ENCODE measurements around the gene FOXQ1.
"Not testable (repeated sequence)": the region's sequence is repeated elsewhere in the genome, so short reads cannot be mapped to it uniquely, and the experiment has no call there.

FOXQ1 gene

DNA sequence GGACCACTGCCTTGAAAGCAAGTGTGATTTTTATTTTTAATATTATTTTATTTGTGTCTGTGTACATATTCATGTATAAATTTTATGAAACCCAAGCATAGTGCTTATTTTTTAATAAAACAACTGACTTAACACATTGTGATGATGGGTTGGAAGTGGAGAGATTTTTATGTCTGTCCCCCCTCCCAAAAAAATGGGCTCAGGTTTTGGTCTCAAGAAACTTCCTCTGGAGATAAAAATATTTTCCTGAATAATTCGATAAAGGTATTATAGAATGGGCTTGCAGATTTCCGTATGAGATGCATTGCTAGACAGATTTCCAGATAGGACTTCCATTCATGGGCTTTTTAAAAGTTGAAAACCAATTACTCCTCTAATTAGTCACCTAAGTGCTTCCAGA lies 2.7 kb downstream of the FOXQ1 start:
- Histone ChIP-seq H4K20me1 (peaks cover 0 to 39% (median 5%) of the 10 kb centered on the region in 11 experiments; a peak in 10 of 22 replicates), H3K4me2 (no peak overlapping the region), H3K9ac (no peak overlapping the region), H3K4me1 (peaks cover 0 to 16% (median 9%) of the 10 kb centered on the region in 10 experiments; a peak in 7 of 20 replicates), H3K36me3 (no peaks in the 10 kb centered on the region), H3K27me3 (peaks cover 71 to 81% (median 71%) of the 10 kb centered on the region in 11 experiments), H3K27ac (no peak overlapping the region), H3K9me3 (replicated peaks in 1 of 11) (peaks cover 26 to 58% (median 41%) of the 10 kb centered on the region in 11 experiments), H3K4me3 (no peak overlapping the region)
- no peak for TF ChIP-seq Cebpa-rat (IDR thresholded peaks at IDR 0.05)

DNA sequence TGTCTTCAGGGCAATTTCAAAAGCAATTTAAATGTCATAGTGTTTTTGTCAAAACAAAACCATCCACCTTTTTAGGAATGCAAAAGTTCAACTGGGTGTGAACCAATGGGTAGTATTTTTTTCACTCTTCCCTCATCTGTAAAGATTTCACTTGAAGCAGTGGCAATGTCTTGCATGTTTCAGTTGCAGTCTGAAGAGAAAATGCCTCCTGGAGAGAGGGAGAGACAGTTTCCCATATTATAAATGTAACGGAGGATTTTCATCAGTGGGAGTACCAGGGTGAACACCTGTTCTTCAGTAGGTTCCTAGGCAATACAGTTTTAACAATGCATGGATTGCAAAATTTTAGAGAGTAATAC lies 3.3 kb downstream of the FOXQ1 start:
- Histone ChIP-seq H3K9me3 (replicated peaks in 1 of 11) (peaks cover 26 to 52% (median 37%) of the 10 kb centered on the region in 11 experiments), H3K4me1 (peaks cover 0 to 16% (median 9%) of the 10 kb centered on the region in 10 experiments; a peak in 7 of 20 replicates), H3K9ac (no peak overlapping the region), H3K4me2 (no peak overlapping the region), H3K27me3 (peaks cover 65 to 75% (median 66%) of the 10 kb centered on the region in 11 experiments), H4K20me1 (peaks cover 0 to 39% (median 5%) of the 10 kb centered on the region in 11 experiments; a peak in 10 of 22 replicates), H3K4me3 (no peak overlapping the region), H3K36me3 (no peaks in the 10 kb centered on the region), H3K27ac (no peak overlapping the region)
- TF ChIP-seq Cebpa-rat (IDR thresholded peaks at IDR 0.05): no peak

DNA sequence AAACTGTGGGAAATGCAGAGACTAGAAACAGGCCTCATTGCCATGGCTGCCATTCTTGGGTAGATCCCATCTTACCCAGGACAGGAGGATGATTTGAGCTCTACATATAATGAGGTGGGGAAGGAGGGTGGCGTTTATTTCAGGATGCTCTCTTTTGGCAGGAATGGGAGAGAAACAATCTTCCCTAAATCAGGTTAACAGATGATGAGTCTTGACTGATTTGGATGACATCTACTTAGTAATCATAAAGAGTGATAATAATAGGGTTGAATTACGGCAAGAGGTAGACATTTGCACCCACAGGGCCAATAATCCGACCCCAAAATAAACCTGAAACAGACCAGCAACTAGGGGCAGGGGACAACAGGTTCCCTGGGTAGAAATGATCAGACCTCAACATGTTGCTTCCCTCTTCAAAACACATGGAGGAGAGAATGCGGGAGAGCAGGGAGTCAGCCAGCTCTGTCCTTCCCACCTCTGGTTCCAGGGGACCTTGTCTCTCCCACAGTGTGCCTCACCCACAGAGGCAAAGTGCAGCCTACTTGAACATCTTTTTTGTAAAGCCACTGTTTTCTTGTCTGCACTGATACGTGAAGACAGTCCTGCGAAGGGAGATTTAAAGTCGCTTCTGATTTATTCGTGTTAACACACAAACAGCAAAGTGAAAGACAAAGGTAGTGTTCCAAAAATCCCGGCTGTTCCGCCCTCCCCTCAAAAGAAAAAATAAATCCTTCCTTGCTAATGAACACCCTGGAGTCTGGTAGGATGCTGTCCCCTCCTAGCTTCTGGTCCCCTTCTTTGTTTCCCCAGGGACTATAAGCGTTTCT lies 3.9 kb downstream of the FOXQ1 start:
- H3K9me3 ChIP-seq (replicated peaks in 1 of 11): peaks cover 23 to 46% (median 34%) of the 10 kb centered on the region in 11 experiments
- H3K36me3 ChIP-seq: no peaks in the 10 kb centered on the region
- H3K27me3 ChIP-seq: peaks cover 59 to 69% (median 60%) of the 10 kb centered on the region in 11 experiments
- H3K4me3 ChIP-seq: peak overlapping the region in 7 of 10 experiments; percentile 50 to 68 (median 61); a peak in 9 of 20 replicates
- H3K27ac ChIP-seq: no peak overlapping the region
- no peak overlapping the region for H3K9ac ChIP-seq
- peaks cover 0 to 37% (median 5%) of the 10 kb centered on the region in 11 experiments; a peak in 10 of 22 replicates for H4K20me1 ChIP-seq
- no peak for TF ChIP-seq Cebpa-rat (IDR thresholded peaks at IDR 0.05)
- peak overlapping the region in 10 of 11 experiments; percentile 27 to 96 (median 85); a peak in 12 of 22 replicates for H3K4me2 ChIP-seq
- peaks cover 0 to 16% (median 9%) of the 10 kb centered on the region in 10 experiments; a peak in 7 of 20 replicates for H3K4me1 ChIP-seq

DNA sequence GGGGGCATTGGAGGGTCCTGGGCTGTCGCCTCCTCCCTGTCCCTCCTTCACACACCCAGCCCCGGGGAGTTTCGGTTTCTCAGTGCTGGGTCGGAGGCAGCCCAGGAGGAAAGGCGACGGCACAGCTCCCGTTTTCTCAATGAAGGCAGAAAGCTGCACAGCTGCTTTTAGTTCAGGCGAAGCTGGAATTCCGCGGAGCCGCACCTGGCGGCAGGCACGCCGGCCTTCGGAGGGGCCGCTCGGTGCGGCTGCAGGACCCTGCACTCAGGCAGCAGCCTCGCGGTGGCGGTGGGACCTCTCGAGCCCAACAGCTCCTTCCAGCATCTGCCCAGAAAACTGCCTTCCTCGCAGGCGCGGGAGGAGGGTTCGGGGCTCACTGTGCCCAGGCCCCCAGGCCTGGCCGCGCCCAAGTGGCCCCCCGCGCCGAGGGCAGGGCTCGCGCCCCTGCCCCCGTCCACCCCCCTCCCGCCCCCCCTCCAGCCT lies 4.6 kb downstream of the FOXQ1 start:
- Histone ChIP-seq H3K4me3 (peak overlapping the region; percentile 48 to 68 (median 56); a peak in 19 of 20 replicates), H3K4me1 (peaks cover 0 to 17% (median 5%) of the 10 kb centered on the region in 10 experiments; a peak in 7 of 20 replicates), H3K9me3 (replicated peaks in 1 of 11) (peaks cover 15 to 39% (median 26%) of the 10 kb centered on the region in 11 experiments), H3K4me2 (peak overlapping the region; percentile 73 to 96 (median 85)), H3K27ac (no peak overlapping the region), H3K27me3 (peaks cover 52 to 62% (median 52%) of the 10 kb centered on the region in 11 experiments), H4K20me1 (peaks cover 0 to 30% (median 5%) of the 10 kb centered on the region in 11 experiments; a peak in 10 of 22 replicates), H3K9ac (peak overlapping the region in 4 of 11 experiments; percentile 40 to 64 (median 55); a peak in 4 of 22 replicates), H3K36me3 (no peaks in the 10 kb centered on the region)
- no peak for TF ChIP-seq Cebpa-rat (IDR thresholded peaks at IDR 0.05)

DNA sequence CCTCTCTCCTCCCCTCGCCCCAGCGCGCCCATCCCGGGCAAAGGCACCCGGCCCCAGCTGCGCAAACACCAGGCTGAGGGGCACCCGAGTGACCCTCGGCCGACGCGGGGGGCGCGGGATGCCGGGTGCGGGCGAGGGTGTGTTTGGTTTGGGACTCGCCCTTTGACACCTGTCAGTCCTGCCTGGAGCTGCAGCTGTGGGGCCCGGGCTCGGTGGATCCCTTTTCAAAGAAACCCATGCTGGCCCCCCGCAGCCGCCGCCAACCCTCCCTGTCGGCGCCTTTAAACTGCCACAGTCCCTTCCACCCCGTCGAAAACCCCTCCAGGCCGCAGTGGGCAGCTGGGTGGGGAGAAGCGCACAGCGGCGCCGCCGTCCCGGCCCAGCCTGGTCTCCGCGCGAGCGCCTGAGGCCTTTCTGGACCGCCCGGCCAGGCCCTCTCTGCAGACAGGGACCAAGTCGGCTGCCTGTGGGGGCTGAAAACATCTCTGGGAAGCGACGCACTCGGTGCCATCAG lies 5.5 kb downstream of the FOXQ1 start:
- Histone ChIP-seq H4K20me1 (peaks cover 0 to 22% (median 1%) of the 10 kb centered on the region in 11 experiments; a peak in 8 of 22 replicates), H3K36me3 (no peaks in the 10 kb centered on the region), H3K27me3 (peaks cover 44 to 53% (median 44%) of the 10 kb centered on the region in 11 experiments), H3K4me2 (no peak overlapping the region), H3K27ac (no peak overlapping the region), H3K4me1 (peaks cover 0 to 19% (median 0%) of the 10 kb centered on the region in 10 experiments; a peak in 4 of 20 replicates), H3K9me3 (replicated peaks in 1 of 11) (peaks cover 7 to 30% (median 18%) of the 10 kb centered on the region in 11 experiments), H3K4me3 (no peak overlapping the region), H3K9ac (no peak overlapping the region)
- no peak for TF ChIP-seq Cebpa-rat (IDR thresholded peaks at IDR 0.05)

DNA sequence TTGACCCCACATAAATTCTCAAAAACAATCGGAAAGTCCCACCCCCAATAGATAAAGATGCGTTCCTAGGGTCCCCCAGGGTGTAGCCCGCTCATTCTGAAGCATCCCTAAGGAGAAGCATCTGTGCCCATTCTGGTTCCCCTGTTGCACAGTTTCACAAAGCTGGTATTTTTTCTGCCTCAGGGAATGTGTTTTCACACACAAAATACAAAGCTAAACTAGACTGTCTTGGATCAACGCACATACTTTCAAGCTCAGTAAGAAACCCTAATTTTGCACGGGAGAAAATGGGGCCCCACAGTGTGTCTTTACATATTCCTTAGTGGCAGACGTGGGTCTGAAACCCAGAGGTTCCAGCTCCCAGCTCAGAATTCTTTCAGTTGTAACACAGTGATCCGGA lies 6.1 kb downstream of the FOXQ1 start:
- H3K27ac ChIP-seq: no peak overlapping the region
- no peak overlapping the region for H3K4me2 ChIP-seq
- peaks cover 37 to 47% (median 37%) of the 10 kb centered on the region in 11 experiments for H3K27me3 ChIP-seq
- H3K4me1 ChIP-seq: peaks cover 0 to 19% (median 0%) of the 10 kb centered on the region in 10 experiments; a peak in 4 of 20 replicates
- no peak overlapping the region for H3K9ac ChIP-seq
- peaks cover 0 to 17% (median 0%) of the 10 kb centered on the region in 11 experiments; a peak in 6 of 22 replicates for H4K20me1 ChIP-seq
- peaks cover under 1 to 24% (median 11%) of the 10 kb centered on the region in 11 experiments; a peak in 21 of 22 replicates for H3K9me3 ChIP-seq (replicated peaks in 1 of 11)
- no peaks in the 10 kb centered on the region for H3K36me3 ChIP-seq
- H3K4me3 ChIP-seq: no peak overlapping the region
- no peak for TF ChIP-seq Cebpa-rat (IDR thresholded peaks at IDR 0.05)

DNA sequence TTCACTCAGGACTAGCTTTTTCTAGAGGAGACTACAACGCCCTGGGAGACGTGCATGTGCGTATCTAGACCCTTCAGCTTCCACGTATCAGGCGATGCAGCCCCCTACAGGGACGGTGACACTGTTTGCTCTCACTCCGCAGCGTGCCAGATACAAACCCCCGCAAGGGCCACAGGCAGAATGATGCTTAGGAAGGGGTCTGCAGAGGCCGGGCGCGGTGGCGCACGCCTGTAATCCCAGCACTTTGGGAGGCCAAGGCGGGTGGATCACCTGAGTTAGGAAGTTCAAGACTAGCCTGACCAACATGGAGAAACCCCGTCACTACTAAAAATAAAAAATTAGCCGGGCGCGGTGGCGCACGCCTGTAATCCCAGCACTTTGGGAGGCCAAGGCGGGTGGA lies 6.7 kb downstream of the FOXQ1 start:
- H3K36me3 ChIP-seq, H3K9ac ChIP-seq, H3K4me3 ChIP-seq, H3K4me2 ChIP-seq, H3K27ac ChIP-seq: not testable (repeated sequence)
- H3K9me3 ChIP-seq (replicated peaks in 1 of 11): peaks cover 0 to 18% (median 8%) of the 10 kb centered on the region in 11 experiments; a peak in 20 of 22 replicates
- peaks cover 31 to 41% (median 32%) of the 10 kb centered on the region in 11 experiments for H3K27me3 ChIP-seq
- peaks cover 0 to 19% (median 0%) of the 10 kb centered on the region in 10 experiments; a peak in 4 of 20 replicates for H3K4me1 ChIP-seq
- peaks cover 0 to 16% (median 0%) of the 10 kb centered on the region in 11 experiments; a peak in 6 of 22 replicates for H4K20me1 ChIP-seq

DNA sequence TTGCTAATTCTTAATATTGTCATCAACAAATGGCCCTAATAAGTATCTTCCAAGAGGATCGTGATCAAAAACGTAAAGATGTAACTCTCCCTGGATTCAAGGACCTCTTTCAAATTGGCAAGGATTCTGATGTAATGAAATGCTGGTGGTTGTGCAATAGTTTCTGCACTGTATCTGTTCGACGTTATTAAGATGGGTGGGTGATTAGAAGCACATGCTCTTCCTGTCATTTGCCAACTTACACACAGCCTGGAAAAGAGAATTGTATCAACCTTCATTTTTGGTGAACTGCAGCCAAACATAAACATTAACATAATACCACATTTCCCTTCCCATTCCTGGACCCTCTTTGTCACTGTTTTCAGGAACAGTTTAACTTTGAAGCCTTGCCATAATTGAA lies 9.8 kb downstream of the FOXQ1 start:
- H3K4me2 ChIP-seq: 0 out of 22 replicates have a peak overlapping the region, but pooled peaks of 2 of the 11 experiments have one; percentile 2 to 33
- no peak overlapping the region for H3K27ac ChIP-seq
- H3K36me3 ChIP-seq: no peaks in the 10 kb centered on the region

More for the DNA sequence above, 9.8 kb downstream of the FOXQ1 start:
- Histone ChIP-seq H3K9me3 (replicated peaks in 1 of 11) (peaks cover 0 to 12% (median 5%) of the 10 kb centered on the region in 11 experiments; a peak in 9 of 22 replicates), H4K20me1 (no peaks in the 10 kb centered on the region), H3K9ac (no peak overlapping the region), H3K4me3 (no peak overlapping the region), H3K4me1 (peaks cover 4 to 31% (median 4%) of the 10 kb centered on the region in 10 experiments), H3K27me3 (peaks cover 0 to 17% (median 6%) of the 10 kb centered on the region in 11 experiments; a peak in 13 of 22 replicates)
- peak in 5 of 11 experiments; percentile 27 to 54 (median 35); a peak in 4 of 22 replicates for TF ChIP-seq Cebpa-rat (IDR thresholded peaks at IDR 0.05)
